Psoas muscle (tissue), 8 donors: ENCODE measurements around the gene SIRPD. TPM values are rescaled to one million over a fixed set of nuclear protein-coding genes. Genes with fewer than 3 reads are reported as not detected.

ENCODE experiments used
- ATAC-seq, 4 donors: fragments of 200-7000 bp; cut with Tn5 transposase; one replicate each; pipeline ENCODE4 v1.9.1; 2020; ENCODE audit warnings: moderate library complexity in 3 of 4, mild to moderate bottlenecking in 2 of 4
- DNase-seq, 2 donors: peaks; one replicate each; pipeline ENCODE4 v3.0.0-alpha.2; 2020
- H3K27ac ChIP-seq: fragments of 200-600 bp; one replicate; pipeline ENCODE4 v1.8.0; 2022
- H3K27me3 ChIP-seq, 3 donors: fragments of 200-600 bp in 1 of 3; one replicate each; pipeline versions ENCODE4 v1.6.1 to v1.8.0; 2013 to 2022; ENCODE audit warnings: low read length in 2 of 3, mild to moderate bottlenecking in 2 of 3, moderate library complexity in 1 of 3; ENCODE audit not compliant: insufficient read depth in 3 of 3
- H3K36me3 ChIP-seq, 2 donors: fragments of 200-600 bp in 1 of 2; one replicate each; pipeline versions ENCODE4 v1.6.1 to v1.8.0; 2013 to 2022; ENCODE audit warnings: low read depth in 1 of 2, mild to moderate bottlenecking in 1 of 2, moderate library complexity in 1 of 2; ENCODE audit not compliant: insufficient read depth in 1 of 2
- H3K4me1 ChIP-seq: fragments of 200-600 bp; one replicate; pipeline ENCODE4 v1.8.0; 2022
- H3K4me3 ChIP-seq: fragments of 200-600 bp; one replicate; pipeline ENCODE4 v1.8.0; 2022; ENCODE audit warnings: mild to moderate bottlenecking
- H3K9me3 ChIP-seq: fragments of 200-600 bp; one replicate; pipeline ENCODE4 v1.8.0; 2022
- WGBS, 3 donors: extraction: QIAGEN DNeasy Blood & Tissue Kit; methylation state at CpG; one replicate each; pipeline versions ENCODE4 v1.1.6 to v1.1.7; 2013; 5-methylcytosine and 5-hydroxymethylcytosine counted together
- intact Hi-C, 2 donors: fragments of 100-400 bp; cut with DNase I; formaldehyde crosslinking; loops; one replicate each; pipeline versions ENCODE4 v1.11.0 to v1.14.2; 2022
- polyA plus RNA-seq, 3 donors: library from polyadenylated mRNA; stranded (reverse); fragments of 200-250 nt; gene quantifications; one replicate each; pipeline ENCODE4 v1.2.3, GENCODE V29; 2013
- total RNA-seq, 4 donors: library from RNA; stranded (reverse); fragmentation: NEBNext Ultra II Directional in 2 of 4; extraction: Animal tissue kit (Norgen Biotek cat#: 25700) in 2 of 4; gene quantifications; one replicate each; pipeline versions ENCODE4 v1.2.1 to v1.2.4, GENCODE V29; 2021 to 2023
- TF ChIP-seq, protein P1 (sequence below): fragments of 200-600 bp; IDR thresholded peaks from one replicate; pipeline ENCODE4 v1.8.0; 2022; ENCODE audit warnings: antibody characterized with exemption
- donor health status: healthy with polysubstance abuse.
- donor health status: DM: no; HTN: no; CAD: no; lungs with moderate emphysema.
- donor health status: Bipolar disorder and iron deficiency.
- donor health status: healthy.
- donor health status: DM: yes; HTN: yes; CAD: no.
- donor health status: DM: no; HTN: no; CAD: no.
- donor health status: DM: no; HTN: no; CAD: no.
- donor health status: DM: yes; HTN: yes; CAD: no.

The SIRPD gene
- total and polyA plus RNA-seq, 7 donors = not detected

DNA sequence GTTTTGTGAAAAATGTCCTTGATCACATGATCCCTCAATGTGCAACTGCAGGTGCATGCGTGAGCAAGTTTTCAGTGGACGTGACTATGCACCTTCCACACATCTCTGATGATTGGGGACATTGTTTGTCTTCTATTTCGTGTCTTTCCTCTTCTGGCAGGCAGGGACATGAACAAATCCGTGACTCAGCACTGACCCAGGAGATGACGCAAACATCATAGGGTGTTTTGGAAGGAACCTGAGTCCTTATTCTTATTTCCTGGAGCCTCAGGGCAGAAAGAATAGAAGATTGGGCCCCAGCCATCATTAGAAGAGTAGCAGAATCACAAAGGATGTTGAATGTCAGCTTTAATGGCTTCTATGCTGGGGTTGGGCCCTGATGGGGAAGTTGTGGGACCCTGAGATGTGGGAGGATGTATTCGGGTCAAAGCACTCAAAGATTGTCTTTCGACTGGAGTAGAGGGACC is 11.9 kb upstream of the SIRPD start:
- TF ChIP-seq, protein P1, sequence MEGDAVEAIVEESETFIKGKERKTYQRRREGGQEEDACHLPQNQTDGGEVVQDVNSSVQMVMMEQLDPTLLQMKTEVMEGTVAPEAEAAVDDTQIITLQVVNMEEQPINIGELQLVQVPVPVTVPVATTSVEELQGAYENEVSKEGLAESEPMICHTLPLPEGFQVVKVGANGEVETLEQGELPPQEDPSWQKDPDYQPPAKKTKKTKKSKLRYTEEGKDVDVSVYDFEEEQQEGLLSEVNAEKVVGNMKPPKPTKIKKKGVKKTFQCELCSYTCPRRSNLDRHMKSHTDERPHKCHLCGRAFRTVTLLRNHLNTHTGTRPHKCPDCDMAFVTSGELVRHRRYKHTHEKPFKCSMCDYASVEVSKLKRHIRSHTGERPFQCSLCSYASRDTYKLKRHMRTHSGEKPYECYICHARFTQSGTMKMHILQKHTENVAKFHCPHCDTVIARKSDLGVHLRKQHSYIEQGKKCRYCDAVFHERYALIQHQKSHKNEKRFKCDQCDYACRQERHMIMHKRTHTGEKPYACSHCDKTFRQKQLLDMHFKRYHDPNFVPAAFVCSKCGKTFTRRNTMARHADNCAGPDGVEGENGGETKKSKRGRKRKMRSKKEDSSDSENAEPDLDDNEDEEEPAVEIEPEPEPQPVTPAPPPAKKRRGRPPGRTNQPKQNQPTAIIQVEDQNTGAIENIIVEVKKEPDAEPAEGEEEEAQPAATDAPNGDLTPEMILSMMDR = no peak
- Histone ChIP-seq H3K36me3 (no peaks in the 10 kb centered on the region), H3K4me3 (no peak overlapping the region), H3K27ac (no peak overlapping the region), H3K27me3 (no peaks in the 10 kb centered on the region), H3K4me1 (no peaks in the 10 kb centered on the region), H3K9me3 (no peaks in the 10 kb centered on the region)
- ATAC-seq = no peak
- intact Hi-C loops = no loop called here
- DNase-seq = no peak
- 68 to 83% (median 69%) methylated on average over 7 of the region's 7 CpGs for WGBS, 3 donors

DNA sequence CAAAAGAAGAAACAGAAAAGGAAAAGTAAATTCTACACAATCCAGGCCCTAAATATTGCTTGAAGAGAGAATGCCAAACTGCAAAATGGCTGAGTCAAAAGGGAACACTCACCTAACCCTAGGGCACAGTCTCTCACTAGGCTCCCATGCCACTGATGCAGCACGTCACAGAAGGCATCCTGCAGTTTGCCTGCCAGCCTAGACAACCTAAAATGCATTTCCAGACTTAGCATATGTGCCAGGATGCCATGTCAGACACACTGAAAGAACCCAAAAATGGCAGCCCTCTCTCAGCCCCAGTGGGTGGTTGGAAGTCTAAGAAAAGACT is 10.6 kb upstream of the SIRPD start:
- no peaks in the 10 kb centered on the region for H3K4me1 ChIP-seq
- intact Hi-C loops = no loop called here
- WGBS, 3 donors = 63 to 68% (median 65%) methylated on average over 1 of the region's 1 CpG
- H3K36me3 ChIP-seq = no peaks in the 10 kb centered on the region
- no peak overlapping the region for H3K27ac ChIP-seq
- H3K4me3 ChIP-seq = no peak overlapping the region
- TF ChIP-seq, protein P1 = no peak
- no peak for ATAC-seq
- no peaks in the 10 kb centered on the region for H3K9me3 ChIP-seq
- no peaks in the 10 kb centered on the region for H3K27me3 ChIP-seq
- no peak for DNase-seq

DNA sequence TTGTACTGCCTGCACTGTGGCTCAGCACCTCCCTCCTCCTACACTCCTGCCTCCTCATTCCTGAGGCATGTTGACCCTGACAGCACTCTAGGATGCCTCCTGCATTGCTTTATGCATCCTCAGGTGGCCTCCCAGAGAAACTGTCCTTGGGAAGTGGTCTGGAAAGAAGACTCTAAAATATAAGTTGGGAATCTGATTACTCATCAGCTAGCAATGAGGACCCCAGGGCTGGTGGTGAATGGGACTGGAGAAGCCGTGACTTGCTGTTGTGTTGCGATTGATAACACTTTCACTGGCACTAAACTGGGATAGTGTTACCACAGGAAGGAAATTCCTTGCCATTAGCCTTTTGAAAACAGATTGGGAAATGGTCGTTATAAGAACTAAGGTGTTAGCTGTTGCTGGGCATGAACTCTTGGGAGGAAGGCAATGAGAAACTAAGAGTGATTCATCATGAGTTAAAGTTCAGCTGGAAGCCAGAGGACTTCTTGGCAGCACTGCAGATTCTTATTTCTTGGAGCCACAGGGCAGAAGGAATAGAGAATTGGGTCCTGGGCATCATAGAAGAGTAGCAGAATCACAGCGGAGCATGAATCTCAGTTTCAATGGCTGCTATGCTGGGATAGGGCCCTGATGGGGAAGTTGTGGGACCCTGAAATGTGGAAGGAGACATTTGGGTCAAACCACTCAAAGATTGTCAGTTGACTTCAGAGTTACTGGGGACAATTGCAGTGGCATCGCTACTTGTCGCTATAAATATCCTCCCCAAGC is 10.1 kb upstream of the SIRPD start:
- ATAC-seq = no peak

DNA sequence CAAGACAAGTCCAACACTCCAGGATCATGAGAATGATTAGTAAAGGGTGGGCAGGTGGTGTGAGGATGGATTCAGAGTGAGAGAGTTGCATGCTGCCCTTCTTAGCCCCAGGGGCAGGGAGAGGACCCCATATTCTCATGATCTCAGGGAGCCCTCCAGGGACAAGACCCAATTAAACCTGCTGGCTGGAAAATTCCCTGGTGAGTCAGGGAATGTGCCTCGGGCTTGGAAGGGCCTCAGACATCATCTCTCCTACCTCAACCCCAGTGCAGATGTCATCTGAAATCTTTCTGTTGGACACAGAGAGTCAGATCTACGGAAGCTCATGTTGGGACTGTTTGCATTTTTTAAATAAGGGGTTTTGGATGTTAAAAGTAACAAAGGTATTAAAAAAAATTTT is 9.2 kb upstream of the SIRPD start:
- no peak for ATAC-seq
- intact Hi-C loops = no loop called here
- WGBS, 3 donors = 61 to 70% (median 69%) methylated on average over 2 of the region's 2 CpGs

More for the DNA sequence above, 10.1 kb upstream of the SIRPD start:
- Histone ChIP-seq H3K9me3 (no peaks in the 10 kb centered on the region), H3K27me3 (peaks cover 0 to 3% (median 0%) of the 10 kb centered on the region in 3 donors), H3K4me3 (no peak overlapping the region), H3K27ac (no peak overlapping the region), H3K36me3 (no peaks in the 10 kb centered on the region), H3K4me1 (no peaks in the 10 kb centered on the region)
- DNase-seq = no peak
- TF ChIP-seq, protein P1 = no peak
- intact Hi-C loops = no loop called here
- WGBS, 3 donors = 62 to 74% (median 69%) methylated on average over 6 of the region's 6 CpGs

More for the DNA sequence above, 9.2 kb upstream of the SIRPD start:
- no peaks in the 10 kb centered on the region for H3K4me1 ChIP-seq
- H3K27me3 ChIP-seq = peaks cover 0 to 4% (median 0%) of the 10 kb centered on the region in 3 donors
- TF ChIP-seq, protein P1 = no peak
- no peaks in the 10 kb centered on the region for H3K36me3 ChIP-seq
- H3K27ac ChIP-seq = no peak overlapping the region
- no peaks in the 10 kb centered on the region for H3K9me3 ChIP-seq
- no peak for DNase-seq
- no peak overlapping the region for H3K4me3 ChIP-seq
